Ascending aorta (tissue), 2 donors: ENCODE data around the gene MYH9. TPM values are rescaled to one million over a fixed set of nuclear protein-coding genes. Genes with fewer than 3 reads are reported as not detected.
A peak's percentile ranks its signal among the peaks of the same experiment; 100 is the strongest.

Experiments used
- DNase-seq, 2 donors: peaks; one replicate each; pipeline ENCODE4 v3.0.0-alpha.2; 2019; ENCODE audit warnings: low spot score in 2 of 2
- H3K27ac ChIP-seq, 2 donors: fragments of 200-600 bp; sonication (generic); one replicate each; pipeline ENCODE4 v1.5.1; 2016 to 2017; ENCODE audit warnings: mild to moderate bottlenecking in 1 of 2
- H3K27me3 ChIP-seq: fragments of 200-600 bp; sonication (generic); one replicate; pipeline ENCODE4 v1.5.1; 2017
- H3K36me3 ChIP-seq, 2 donors: fragments of 200-600 bp; sonication (generic); one replicate each; pipeline ENCODE4 v1.5.1; 2016
- H3K4me1 ChIP-seq, 2 donors: fragments of 200-600 bp; sonication (generic); one replicate each; pipeline ENCODE4 v1.5.1; 2016 to 2017; ENCODE audit warnings: mild to moderate bottlenecking in 1 of 2
- H3K4me3 ChIP-seq, 2 donors: fragments of 200-600 bp; sonication (generic); one replicate each; pipeline ENCODE4 v1.5.1; 2016 to 2017; ENCODE audit warnings: mild to moderate bottlenecking in 1 of 2
- H3K9me3 ChIP-seq, 2 donors: fragments of 200-600 bp; sonication (generic); one replicate each; pipeline ENCODE4 v1.5.1; 2016
- CTCF ChIP-seq, 3 experiments: fragments of 200-600 bp in 2 of 3; fragments of 450-650 bp in 1 of 3; sonication (generic) in 2 of 3; IDR thresholded peaks; one replicate each; pipeline ENCODE4 v1.5.1; 2016 to 2019; ENCODE audit warnings: antibody characterized with exemption in 3 of 3, mild to moderate bottlenecking in 1 of 3, moderate library complexity in 1 of 3
- intact Hi-C: fragments of 100-400 bp; cut with DNase I; formaldehyde crosslinking; loops from one replicate; pipeline ENCODE4 v1.15.1; 2023
- total RNA-seq: library from RNA; depleted of rRNA; stranded (reverse); fragments of >200 nt; gene quantifications from one replicate; pipeline ENCODE4 v1.1.0, GENCODE V29; 2016

MYH9 gene
- total RNA-seq, 1 donor from 2014 or later: 1,114 TPM

- H3K27me3 ChIP-seq: no peaks in the 10 kb centered on the region
- intact Hi-C loops: loop anchor here (1.0 to 2.0 kb wide), 2 partner anchors 41 to 60 kb away; no protein-coding TSS in a partner anchor
- no peak for TF ChIP-seq CTCF (IDR thresholded peaks at IDR 0.05)
- peaks cover 60 to 88% of the 10 kb centered on the region in 2 donors for H3K4me1 ChIP-seq
- DNase-seq: peak in 1 of 2 donors; percentile 94
- H3K27ac ChIP-seq: peak overlapping the region; percentile 98 to 99
- peak overlapping the region in 1 of 2 donors; percentile 15 for H3K4me3 ChIP-seq
- peaks cover 62 to 72% of the 10 kb centered on the region in 2 donors for H3K36me3 ChIP-seq
- no peaks in the 10 kb centered on the region for H3K9me3 ChIP-seq
Measured at GRCh38 chr22:36325154-36326031, 62.4 kb downstream of the MYH9 start.

GRCh38 chr22:36324414-36324813 lies 63.4 kb downstream of the MYH9 start:
- Histone ChIP-seq H3K4me3 (peak overlapping the region in 1 of 2 donors; percentile 8), H3K9me3 (no peaks in the 10 kb centered on the region), H3K27me3 (no peaks in the 10 kb centered on the region), H3K4me1 (peaks cover 51 to 82% of the 10 kb centered on the region in 2 donors), H3K36me3 (peaks cover 72 to 75% of the 10 kb centered on the region in 2 donors), H3K27ac (peak overlapping the region; percentile 98 to 99)
- intact Hi-C loops: no loop called here
- TF ChIP-seq CTCF (IDR thresholded peaks at IDR 0.05): no peak
- DNase-seq: no peak

- intact Hi-C loops: loop anchor here (2.0 kb wide), 1 partner anchor 147 kb away; no protein-coding TSS in a partner anchor
- Histone ChIP-seq H3K27ac (peak overlapping the region; percentile 98 to 99), H3K9me3 (no peaks in the 10 kb centered on the region), H3K36me3 (peaks cover 77 to 80% of the 10 kb centered on the region in 2 donors), H3K4me3 (peak overlapping the region in 1 of 2 donors; percentile 8), H3K4me1 (peaks cover 47 to 78% of the 10 kb centered on the region in 2 donors), H3K27me3 (no peaks in the 10 kb centered on the region)
- DNase-seq: peak in 1 of 2 donors; percentile 89
- no peak for TF ChIP-seq CTCF (IDR thresholded peaks at IDR 0.05)
Measured at GRCh38 chr22:36323855-36324331, 63.9 kb downstream of the MYH9 start.

- H3K27ac ChIP-seq: peak overlapping the region; percentile 98 to 99
- TF ChIP-seq CTCF (IDR thresholded peaks at IDR 0.05): peak in 2 of 3 experiments; percentile 9 to 14
- peaks cover 83 to 86% of the 10 kb centered on the region in 2 donors for H3K36me3 ChIP-seq
- H3K4me1 ChIP-seq: peaks cover 43 to 72% of the 10 kb centered on the region in 2 donors
- no peaks in the 10 kb centered on the region for H3K27me3 ChIP-seq
- H3K9me3 ChIP-seq: no peaks in the 10 kb centered on the region
- DNase-seq: peak; percentile 69 to 96
- intact Hi-C loops: loop anchor here (2.0 kb wide), 1 partner anchor 147 kb away; no protein-coding TSS in a partner anchor
- H3K4me3 ChIP-seq: peak overlapping the region in 1 of 2 donors; percentile 8
Measured at GRCh38 chr22:36323182-36323854, 64.4 kb downstream of the MYH9 start.

GRCh38 chr22:36322602-36322915 lies 65.2 kb downstream of the MYH9 start:
- H3K27me3 ChIP-seq: no peaks in the 10 kb centered on the region
- peak overlapping the region in 1 of 2 donors; percentile 8 for H3K4me3 ChIP-seq
- peaks cover 39 to 65% of the 10 kb centered on the region in 2 donors for H3K4me1 ChIP-seq
- DNase-seq: no peak
- TF ChIP-seq CTCF (IDR thresholded peaks at IDR 0.05): no peak
- no peaks in the 10 kb centered on the region for H3K9me3 ChIP-seq
- H3K36me3 ChIP-seq: peaks cover 91 to 92% of the 10 kb centered on the region in 2 donors
- H3K27ac ChIP-seq: peak overlapping the region; percentile 98 to 99
- intact Hi-C loops: loop anchor here (2.0 kb wide), 1 partner anchor 148 kb away; no protein-coding TSS in a partner anchor
